BLaER1 (cell line): ENCODE results near the gene XAB2.

ENCODE experiments used
- H3K27ac ChIP-seq: shearing (Covaris generic); formaldehyde crosslinking; 2 replicates; pipeline ENCODE4 v1.8.1; 2022
- H3K27me3 ChIP-seq: shearing (Covaris generic); formaldehyde crosslinking; 2 replicates; pipeline ENCODE4 v1.8.1; 2022
- H3K36me3 ChIP-seq: shearing (Covaris generic); formaldehyde crosslinking; 2 replicates; pipeline ENCODE4 v1.8.1; 2022
- H3K4me1 ChIP-seq: shearing (Covaris generic); formaldehyde crosslinking; 2 replicates; pipeline ENCODE4 v1.8.1; 2022
- H3K4me2 ChIP-seq: shearing (Covaris generic); formaldehyde crosslinking; 2 replicates; pipeline ENCODE4 v1.8.1; 2022
- H3K4me3 ChIP-seq: shearing (Covaris generic); formaldehyde crosslinking; 2 replicates; pipeline ENCODE4 v1.8.1; 2022
- H3K9ac ChIP-seq: shearing (Covaris generic); formaldehyde crosslinking; 2 replicates; pipeline ENCODE4 v1.8.1; 2022
- H3K9me3 ChIP-seq: shearing (Covaris generic); formaldehyde crosslinking; 2 replicates; pipeline ENCODE4 v1.8.1; 2022
- H4K20me1 ChIP-seq: shearing (Covaris generic); formaldehyde crosslinking; 2 replicates; pipeline ENCODE4 v1.8.1; 2022
- Cebpa-rat ChIP-seq: shearing (Covaris generic); IDR thresholded peaks from 2 replicates; pipeline ENCODE4 v1.8.1; 2022

The XAB2 gene

GRCh38 chr19:7636317-7636690 lies 7.0 kb upstream of the XAB2 start:
- H3K36me3 ChIP-seq = peaks cover 39% of the 10 kb centered on the region
- peaks cover 53% of the 10 kb centered on the region for H3K4me1 ChIP-seq
- H3K4me2 ChIP-seq = peak overlapping the region; percentile 97
- TF ChIP-seq Cebpa-rat = no peak
- peak overlapping the region; percentile 83 for H3K27ac ChIP-seq
- peaks cover 15% of the 10 kb centered on the region; the same call in 1 of the 2 replicates for H4K20me1 ChIP-seq
- peak overlapping the region; percentile 89; the same call in 1 of the 2 replicates for H3K9ac ChIP-seq
- H3K27me3 ChIP-seq = no peaks in the 10 kb centered on the region
- H3K4me3 ChIP-seq = peak overlapping the region; percentile 80
- H3K9me3 ChIP-seq = no peaks in the 10 kb centered on the region

- no peak for TF ChIP-seq Cebpa-rat
- Histone ChIP-seq H3K27me3 (no peaks in the 10 kb centered on the region), H3K9ac (peak overlapping the region; percentile 5; the same call in 1 of the 2 replicates)
These were observed 6.3 kb upstream of the XAB2 start for GRCh38 chr19:7635670-7636069.

GRCh38 chr19:7633698-7634097 lies 4.4 kb upstream of the XAB2 start, which contains the start of gene PCP2:
TSS of gene PCP2 (minus strand) at chr19:7633719. CDS start at chr19:7633457, 262 bp downstream.
- Histone ChIP-seq H3K9me3 (no peaks in the 10 kb centered on the region), H3K9ac (no peak within 1 kb of the TSS), H3K4me3 (no peak within 1 kb of the TSS), H3K4me2 (peak within 1 kb of the TSS; percentile 97), H3K27me3 (no peaks in the 10 kb centered on the region), H4K20me1 (peaks cover 4% of the 10 kb centered on the region), H3K27ac (no peak within 1 kb of the TSS), H3K36me3 (peaks cover 17% of the 10 kb centered on the region), H3K4me1 (peaks cover 63% of the 10 kb centered on the region)
- no peak for TF ChIP-seq Cebpa-rat

More at GRCh38 chr19:7635670-7636069, 6.3 kb upstream of the XAB2 start:
- H3K4me3 ChIP-seq = no peak overlapping the region
- H3K4me1 ChIP-seq = peaks cover 57% of the 10 kb centered on the region
- H3K9me3 ChIP-seq = no peaks in the 10 kb centered on the region
- peak overlapping the region; percentile 97 for H3K4me2 ChIP-seq
- peaks cover 15% of the 10 kb centered on the region; the same call in 1 of the 2 replicates for H4K20me1 ChIP-seq
- peaks cover 32% of the 10 kb centered on the region for H3K36me3 ChIP-seq
- H3K27ac ChIP-seq = no peak overlapping the region

GRCh38 chr19:7632340-7633203 lies 3.2 kb upstream of the XAB2 start:
- Histone ChIP-seq H3K4me3 (no peak overlapping the region), H3K4me2 (no peak overlapping the region), H3K36me3 (peaks cover 22% of the 10 kb centered on the region), H3K4me1 (peaks cover 63% of the 10 kb centered on the region), H4K20me1 (peaks cover 15% of the 10 kb centered on the region), H3K27me3 (no peaks in the 10 kb centered on the region), H3K27ac (no peak overlapping the region), H3K9ac (no peak overlapping the region), H3K9me3 (no peaks in the 10 kb centered on the region)
- no peak for TF ChIP-seq Cebpa-rat

- no peak overlapping the region for H3K4me3 ChIP-seq
- no peaks in the 10 kb centered on the region for H3K27me3 ChIP-seq
- H3K4me2 ChIP-seq = no peak overlapping the region
- H3K4me1 ChIP-seq = peaks cover 58% of the 10 kb centered on the region
- H3K9ac ChIP-seq = no peak overlapping the region
- no peaks in the 10 kb centered on the region for H3K9me3 ChIP-seq
- no peak for TF ChIP-seq Cebpa-rat
- H3K36me3 ChIP-seq = peaks cover 32% of the 10 kb centered on the region
- H4K20me1 ChIP-seq = peaks cover 25% of the 10 kb centered on the region
- H3K27ac ChIP-seq = no peak overlapping the region
These were observed 2.2 kb upstream of the XAB2 start for GRCh38 chr19:7631577-7631976.

DNA sequence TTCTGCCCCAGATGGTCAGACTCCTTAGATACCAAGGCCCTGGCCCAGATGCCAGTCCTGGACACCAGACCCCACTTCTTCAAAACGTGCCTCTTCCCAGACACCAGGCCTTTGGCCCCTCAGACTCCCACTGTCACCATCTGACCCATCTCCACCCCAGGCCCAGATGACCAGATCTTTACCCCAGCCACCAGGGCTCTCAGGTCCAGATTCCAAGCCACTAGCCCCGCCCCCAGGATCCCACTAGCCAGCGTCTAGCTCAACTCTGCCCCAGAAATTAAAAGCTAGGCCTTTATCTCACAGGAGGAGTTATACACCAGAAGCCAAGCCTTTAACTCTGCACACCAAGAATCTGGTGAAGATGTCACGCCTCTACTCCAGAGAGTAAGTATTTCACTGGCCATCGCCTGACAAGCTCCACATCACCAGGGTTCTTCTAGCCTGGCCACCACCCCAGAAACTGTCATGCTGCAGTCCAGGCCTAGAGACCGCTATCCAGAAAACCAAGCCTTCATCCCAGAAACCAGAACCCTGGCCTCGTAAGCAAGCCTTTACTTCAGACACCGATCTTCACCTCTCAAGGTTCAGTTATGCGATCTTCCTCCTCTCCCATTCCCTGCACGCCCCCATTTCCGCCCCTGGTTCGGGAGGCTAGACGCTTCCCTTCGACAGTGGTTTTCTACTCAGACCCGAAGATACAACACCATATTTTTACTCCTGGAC lies 595 bp downstream of the XAB2 start:
- Histone ChIP-seq H3K4me3 (peak overlapping the region; percentile 85), H3K9me3 (no peaks in the 10 kb centered on the region), H3K36me3 (peaks cover 61% of the 10 kb centered on the region), H3K9ac (peak overlapping the region; percentile 93), H3K27ac (peak overlapping the region; percentile 89), H3K27me3 (no peaks in the 10 kb centered on the region), H3K4me1 (peaks cover 30% of the 10 kb centered on the region), H3K4me2 (peak overlapping the region; percentile 98), H4K20me1 (peaks cover 48% of the 10 kb centered on the region)
- TF ChIP-seq Cebpa-rat = no peak

DNA sequence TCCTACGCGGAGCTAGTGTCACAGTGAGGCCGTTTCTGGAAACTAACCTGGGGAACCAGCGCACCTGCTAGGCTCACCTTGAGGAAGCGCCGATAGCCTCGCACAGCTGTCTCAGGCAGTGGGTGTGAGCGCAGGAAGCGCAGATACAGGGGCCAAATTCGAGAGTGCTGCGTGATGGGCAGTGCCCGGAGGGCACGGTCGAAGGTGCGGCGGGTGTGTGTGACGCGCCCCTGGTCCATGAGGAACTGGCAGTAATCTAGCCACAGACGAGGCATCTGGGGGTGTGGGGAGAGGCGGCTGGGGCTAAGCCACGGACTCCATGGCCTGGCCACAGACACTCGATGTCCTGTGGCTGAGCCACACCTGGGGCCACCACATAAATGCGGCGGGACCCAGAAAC lies 2.2 kb downstream of the XAB2 start:
- no peaks in the 10 kb centered on the region for H3K27me3 ChIP-seq
- H3K4me2 ChIP-seq = no peak overlapping the region
- no peaks in the 10 kb centered on the region for H3K9me3 ChIP-seq
- peaks cover 22% of the 10 kb centered on the region for H3K4me1 ChIP-seq
- no peak for TF ChIP-seq Cebpa-rat
- H3K4me3 ChIP-seq = no peak overlapping the region
- no peak overlapping the region for H3K27ac ChIP-seq
- peaks cover 55% of the 10 kb centered on the region for H4K20me1 ChIP-seq
- peaks cover 67% of the 10 kb centered on the region for H3K36me3 ChIP-seq
- no peak overlapping the region for H3K9ac ChIP-seq

DNA sequence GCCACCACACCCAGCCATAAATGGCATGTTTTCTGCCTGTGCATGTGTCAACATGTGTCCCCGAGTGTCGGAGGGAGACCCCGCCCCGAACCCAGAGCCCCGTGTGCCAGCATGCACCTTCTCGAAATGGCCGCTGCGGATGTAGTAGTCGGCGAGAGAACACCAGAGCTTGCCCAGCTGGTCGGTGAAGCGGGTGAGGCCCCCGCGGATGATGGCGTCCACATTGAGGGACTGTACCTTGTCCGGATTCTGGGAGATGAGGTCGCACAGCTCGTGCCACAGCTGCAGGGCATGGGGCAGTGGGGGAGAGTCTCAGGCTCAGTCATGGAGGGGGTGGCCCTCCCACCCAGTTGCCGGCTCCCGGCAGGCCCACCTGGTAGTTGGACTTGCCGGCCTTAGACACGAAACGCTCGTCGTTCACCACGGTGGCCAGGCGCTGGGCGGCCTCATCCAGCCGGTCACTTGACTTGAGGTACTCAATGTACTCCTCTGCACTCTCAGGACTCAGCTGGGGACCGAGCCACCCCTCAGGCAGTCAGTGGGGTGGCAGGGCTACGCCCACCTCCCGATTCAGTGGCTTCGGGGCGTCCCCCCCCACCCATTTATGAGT lies 3.5 kb downstream of the XAB2 start:
- Histone ChIP-seq H4K20me1 (peaks cover 64% of the 10 kb centered on the region), H3K9me3 (no peaks in the 10 kb centered on the region), H3K36me3 (peaks cover 71% of the 10 kb centered on the region), H3K9ac (no peak overlapping the region), H3K4me3 (no peak overlapping the region), H3K4me2 (no peak overlapping the region), H3K27ac (no peak overlapping the region), H3K27me3 (no peaks in the 10 kb centered on the region), H3K4me1 (peaks cover 20% of the 10 kb centered on the region)
- TF ChIP-seq Cebpa-rat = no peak

DNA sequence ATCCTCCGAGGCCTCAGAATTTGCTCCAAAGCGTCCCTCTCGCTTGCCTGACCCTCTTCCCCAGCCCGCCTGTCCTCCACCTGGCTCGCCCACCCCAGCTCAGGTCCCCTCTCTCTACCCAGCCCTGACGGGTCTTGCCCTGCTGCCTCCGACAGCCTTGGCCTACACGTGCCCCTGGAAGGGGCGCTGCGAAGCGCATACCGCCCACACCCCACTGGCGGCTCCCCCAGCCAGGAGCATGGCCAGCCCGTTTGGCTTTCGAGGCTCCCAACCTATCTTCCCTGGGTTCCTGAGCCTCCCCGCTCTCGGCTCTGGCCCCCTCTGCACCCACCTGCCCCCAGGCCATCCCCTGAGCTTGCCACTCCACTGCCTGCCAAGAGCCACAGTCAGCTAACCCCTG lies 4.5 kb downstream of the XAB2 start:
- no peak overlapping the region for H3K27ac ChIP-seq
- no peak overlapping the region for H3K4me2 ChIP-seq
- no peak overlapping the region for H3K4me3 ChIP-seq
- H3K9me3 ChIP-seq = no peaks in the 10 kb centered on the region
- no peak for TF ChIP-seq Cebpa-rat
- peaks cover 12% of the 10 kb centered on the region for H3K4me1 ChIP-seq
- H3K27me3 ChIP-seq = no peaks in the 10 kb centered on the region
- H3K36me3 ChIP-seq = peaks cover 82% of the 10 kb centered on the region
- H3K9ac ChIP-seq = no peak overlapping the region
- H4K20me1 ChIP-seq = peaks cover 64% of the 10 kb centered on the region
